HT1080 (cell line): ENCODE results near the gene KRTAP16-1. TPM values are rescaled to one million over a fixed set of nuclear protein-coding genes. Genes with fewer than 3 reads are reported as not detected.

Experiments
- small RNA-seq: library from RNA; depleted of rRNA; stranded (forward); fragments of <200 nt; gene quantifications from one replicate; pipeline ENCODE3, GENCODE V24; 2014
- total RNA-seq: library from RNA; depleted of rRNA; stranded (reverse); fragments of >200 nt; shearing (Covaris generic); gene quantifications from 2 replicates; pipeline ENCODE4 v1.2.3, GENCODE V29; 2014; rRNA removed

KRTAP16-1 gene
- total RNA-seq, 1 experiment from 2014 or later: not detected

Small RNAs within 50 kb of the gene (small RNA-seq; reads per million reads assigned to genes)
- not detected for gene KRTAP9-10P

Other genes starting within 250 kb of the KRTAP16-1 start
- 1.2 and 6.2 TPM in 2 replicates for gene KRTAP2-3, start 249.2 kb downstream of the KRTAP16-1 start, total RNA-seq
- gene KRTAP2-4, start 243.4 kb downstream of the KRTAP16-1 start, total RNA-seq: not detected in 2 replicates
- not detected in 2 replicates for gene KRTAP4-7, start 225.2 kb downstream of the KRTAP16-1 start, total RNA-seq
- gene KRTAP4-8, start 211.2 kb downstream of the KRTAP16-1 start, total RNA-seq: not detected in 2 replicates
- gene KRTAP4-16, start 207.1 kb downstream of the KRTAP16-1 start, total RNA-seq: not detected in 2 replicates
- 0.29 and 0.57 TPM in 2 replicates for gene KRTAP4-9, start 203.9 kb downstream of the KRTAP16-1 start, total RNA-seq
- not detected in 2 replicates for gene KRTAP4-11, start 190.9 kb downstream of the KRTAP16-1 start, total RNA-seq
- not detected in 2 replicates for gene KRTAP4-12, start 185.1 kb downstream of the KRTAP16-1 start, total RNA-seq
- not detected in 2 replicates for gene KRTAP4-6, start 168.8 kb downstream of the KRTAP16-1 start, total RNA-seq
- gene KRTAP4-5, start 159.5 kb downstream of the KRTAP16-1 start, total RNA-seq: not detected in 2 replicates
- not detected in 2 replicates for gene KRTAP4-4, start 148.6 kb downstream of the KRTAP16-1 start, total RNA-seq
- gene KRTAP4-3, start 141.1 kb downstream of the KRTAP16-1 start, total RNA-seq: not detected in 2 replicates
- gene KRTAP4-2, start 131.1 kb downstream of the KRTAP16-1 start, total RNA-seq: not detected in 2 replicates
- gene KRTAP4-1, start 124.4 kb downstream of the KRTAP16-1 start, total RNA-seq: not detected in 2 replicates
- gene KRTAP9-1, start 119.4 kb downstream of the KRTAP16-1 start, total RNA-seq: not detected in 2 replicates
- not detected in 2 replicates for gene KRTAP9-2, start 82.7 kb downstream of the KRTAP16-1 start, total RNA-seq
- gene KRTAP9-3, start 76.9 kb downstream of the KRTAP16-1 start, total RNA-seq: not detected in 2 replicates
- gene KRTAP9-8, start 71.3 kb downstream of the KRTAP16-1 start, total RNA-seq: not detected in 2 replicates
- gene KRTAP9-4, start 59.6 kb downstream of the KRTAP16-1 start, total RNA-seq: not detected in 2 replicates
- not detected in 2 replicates for gene KRTAP9-9, start 53.9 kb downstream of the KRTAP16-1 start, total RNA-seq
- gene KRTAP9-6, start 43.9 kb downstream of the KRTAP16-1 start, total RNA-seq: not detected in 2 replicates
- gene KRTAP9-7, start 33.6 kb downstream of the KRTAP16-1 start, total RNA-seq: not detected in 2 replicates
- not detected in 2 replicates for gene KRTAP29-1, start 6.5 kb downstream of the KRTAP16-1 start, total RNA-seq
- not detected in 2 replicates for gene KRTAP17-1, start 6.4 kb upstream of the KRTAP16-1 start, total RNA-seq
- not detected in 2 replicates for gene KRT33A, start 41.5 kb upstream of the KRTAP16-1 start, total RNA-seq
- not detected in 2 replicates for gene KRT33B, start 60.5 kb upstream of the KRTAP16-1 start, total RNA-seq
- gene KRT34, start 73.0 kb upstream of the KRTAP16-1 start, total RNA-seq: 0.80 and 1.2 TPM in 2 replicates
- gene KRT31, start 88.3 kb upstream of the KRTAP16-1 start, total RNA-seq: not detected in 2 replicates
- not detected in 2 replicates for gene KRT37, start 115.3 kb upstream of the KRTAP16-1 start, total RNA-seq
- gene KRT38, start 131.7 kb upstream of the KRTAP16-1 start, total RNA-seq: not detected in 2 replicates
- not detected in 2 replicates for gene KRT32, start 158.1 kb upstream of the KRTAP16-1 start, total RNA-seq
- not detected in 2 replicates for gene KRT35, start 171.8 kb upstream of the KRTAP16-1 start, total RNA-seq
- gene KRT36, start 180.6 kb upstream of the KRTAP16-1 start, total RNA-seq: not detected in 2 replicates
- not detected in 2 replicates for gene KRT13, start 196.3 kb upstream of the KRTAP16-1 start, total RNA-seq
- 6.8 and 10.9 TPM in 2 replicates for gene KRT15, start 209.6 kb upstream of the KRTAP16-1 start, total RNA-seq
- gene KRT19, start 219.0 kb upstream of the KRTAP16-1 start, total RNA-seq: 0.13 and 0.72 TPM in 2 replicates